Caco-2 (cell line): ENCODE results near the gene NANOS3. TPM values are rescaled to one million over a fixed set of nuclear protein-coding genes. Genes with fewer than 3 reads are reported as not detected.

Experiments
- BruUV-seq: library from RNA; stranded (reverse); fragments of 400-500 nt; replicated peaks from 2 replicates; lab custom pipeline; 2021; lab: Mats Ljungman, UMichigan
- CTCF ChIA-PET: fragments of 300-600 bp; sonication (Branson Sonifier 250); formaldehyde crosslinking; loops from one replicate; lab custom pipeline; 2022; ENCODE audit warnings: antibody characterized with exemption; lab: Charles Lee
- POLR2A ChIA-PET: fragments of 300-600 bp; sonication (Branson Sonifier 250); formaldehyde crosslinking; loops from one replicate; lab custom pipeline; 2022; ENCODE audit warnings: antibody characterized with exemption; lab: Charles Lee
- DNase-seq, 2 experiments: peaks; one replicate each; pipeline versions ENCODE4 v3.0.0 to v3.0.0-alpha.2; 2020 to 2022
- H3K27me3 ChIP-seq: replicated peaks from 2 replicates; pipeline ENCODE4 v1.6.0; 2011; ENCODE audit warnings: low read length; ENCODE audit not compliant: control insufficient read depth, insufficient read depth
- H3K36me3 ChIP-seq: 2 replicates; pipeline ENCODE4 v1.5.1; 2011; ENCODE audit warnings: low read length; ENCODE audit not compliant: control insufficient read depth, insufficient read depth
- H3K4me1 ChIP-seq: fragments of 250-450 bp; sonication (Bioruptor Pico); 2 replicates; pipeline ENCODE4 v1.5.1; 2020; ENCODE audit warnings: mild to moderate bottlenecking
- H3K4me3 ChIP-seq: 2 replicates; pipeline ENCODE4 v1.5.1; 2011; ENCODE audit warnings: low read depth, mild to moderate bottlenecking, control low read depth, low read length
- H3K9me3 ChIP-seq: fragments of 250-450 bp; sonication (Bioruptor Pico); 2 replicates; pipeline ENCODE4 v1.5.1; 2020; ENCODE audit warnings: mild to moderate bottlenecking, moderate library complexity
- H3K27ac Mint-ChIP-seq: one replicate; pipeline ENCODE4 v1.8.0; 2022; ENCODE audit warnings: mixed read lengths; ENCODE audit not compliant: unreplicated experiment
- H3K27me3 Mint-ChIP-seq: one replicate; pipeline ENCODE4 v1.8.0; 2022; ENCODE audit warnings: mixed read lengths; ENCODE audit not compliant: insufficient read depth, unreplicated experiment
- H3K36me3 Mint-ChIP-seq: one replicate; pipeline ENCODE4 v1.8.0; 2022; ENCODE audit warnings: mild to moderate bottlenecking, mixed read lengths; ENCODE audit not compliant: insufficient read depth, unreplicated experiment
- H3K4me1 Mint-ChIP-seq: one replicate; pipeline ENCODE4 v1.8.0; 2022; ENCODE audit warnings: low read depth, mixed read lengths; ENCODE audit not compliant: unreplicated experiment
- H3K4me3 Mint-ChIP-seq: one replicate; pipeline ENCODE4 v1.8.0; 2022; ENCODE audit warnings: mild to moderate bottlenecking, moderate library complexity, mixed read lengths; ENCODE audit not compliant: unreplicated experiment
- H3K9me3 Mint-ChIP-seq: one replicate; pipeline ENCODE4 v1.8.0; 2022; ENCODE audit warnings: mixed read lengths; ENCODE audit not compliant: unreplicated experiment
- intact Hi-C: fragments of 100-400 bp; cut with micrococcal nuclease; formaldehyde crosslinking; loops from one replicate; pipeline ENCODE4 v1.10.0; 2022; ENCODE audit not compliant: unreplicated experiment
- total RNA-seq: library from RNA; stranded (reverse); gene quantifications from 2 replicates; pipeline ENCODE4 v1.2.3, GENCODE V29; 2022
- TF ChIP-seq, protein P1 (sequence below), 2 experiments: fragments of 200-600 bp in 1 of 2; IDR thresholded peaks; 1 replicate in 1 of 2; 2 replicates in 1 of 2; pipeline versions ENCODE4 v1.5.1 to v1.8.0; 2011 to 2022; ENCODE audit warnings: antibody characterized with exemption in 1 of 2, control low read depth in 1 of 2, inconsistent platforms in 1 of 2, low read depth in 1 of 2, low read length in 1 of 2, mild to moderate bottlenecking in 1 of 2, moderate library complexity in 1 of 2; ENCODE audit not compliant: insufficient read depth in 1 of 2, severe bottlenecking in 1 of 2, unreplicated experiment in 1 of 2

NANOS3 gene
- total RNA-seq, 1 experiment from 2014 or later, result not detected

DNA sequence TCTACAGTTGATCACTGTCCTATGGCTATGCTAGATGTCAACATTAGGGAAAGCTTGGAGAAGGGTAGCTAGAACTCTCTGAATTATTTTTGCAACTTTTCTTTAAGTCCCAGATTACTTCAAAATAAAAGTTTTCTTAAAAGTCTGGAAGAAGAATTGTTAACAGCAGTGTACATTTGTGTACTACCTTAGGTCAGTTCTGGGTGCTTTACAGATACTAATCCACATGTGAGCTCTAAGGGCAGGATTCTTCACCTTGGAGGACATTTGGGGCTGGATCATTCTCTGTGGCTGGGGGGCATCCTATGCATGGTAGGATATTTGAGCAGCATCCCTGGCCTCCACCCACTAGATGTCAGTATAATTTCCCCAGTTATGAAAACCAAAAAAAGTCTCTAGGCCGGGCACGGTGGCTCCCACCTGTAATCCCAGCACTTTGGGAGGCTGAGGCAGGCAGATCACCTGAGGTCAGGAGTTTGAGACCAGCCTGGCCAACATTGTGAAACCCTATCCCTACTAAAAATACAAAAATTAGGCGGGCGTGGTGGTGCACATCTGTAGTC is 26.1 kb downstream of the NANOS3 start:
- Mint-ChIP-seq H3K36me3 (peaks cover 20% of the 10 kb centered on the region), H3K4me1 (no peaks in the 10 kb centered on the region), H3K9me3 (no peaks in the 10 kb centered on the region), H3K27me3 (no peaks in the 10 kb centered on the region), H3K4me3 (no peak overlapping the region), H3K27ac (no peak overlapping the region)
- CTCF ChIA-PET, result interaction anchor here (0.5 kb wide), 1 partner anchor 189 kb away, joined by 3 read pairs; no protein-coding TSS in a partner anchor
- TF ChIP-seq, protein P1, sequence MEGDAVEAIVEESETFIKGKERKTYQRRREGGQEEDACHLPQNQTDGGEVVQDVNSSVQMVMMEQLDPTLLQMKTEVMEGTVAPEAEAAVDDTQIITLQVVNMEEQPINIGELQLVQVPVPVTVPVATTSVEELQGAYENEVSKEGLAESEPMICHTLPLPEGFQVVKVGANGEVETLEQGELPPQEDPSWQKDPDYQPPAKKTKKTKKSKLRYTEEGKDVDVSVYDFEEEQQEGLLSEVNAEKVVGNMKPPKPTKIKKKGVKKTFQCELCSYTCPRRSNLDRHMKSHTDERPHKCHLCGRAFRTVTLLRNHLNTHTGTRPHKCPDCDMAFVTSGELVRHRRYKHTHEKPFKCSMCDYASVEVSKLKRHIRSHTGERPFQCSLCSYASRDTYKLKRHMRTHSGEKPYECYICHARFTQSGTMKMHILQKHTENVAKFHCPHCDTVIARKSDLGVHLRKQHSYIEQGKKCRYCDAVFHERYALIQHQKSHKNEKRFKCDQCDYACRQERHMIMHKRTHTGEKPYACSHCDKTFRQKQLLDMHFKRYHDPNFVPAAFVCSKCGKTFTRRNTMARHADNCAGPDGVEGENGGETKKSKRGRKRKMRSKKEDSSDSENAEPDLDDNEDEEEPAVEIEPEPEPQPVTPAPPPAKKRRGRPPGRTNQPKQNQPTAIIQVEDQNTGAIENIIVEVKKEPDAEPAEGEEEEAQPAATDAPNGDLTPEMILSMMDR (IDR thresholded peaks at IDR 0.05; ENCODE audit: insufficient read depth in 1 of 2, low read depth in 1 of 2, low read length in 1 of 2, severe bottlenecking in 1 of 2, unreplicated experiment in 1 of 2), result peak; percentile 24 to 31
- Histone ChIP-seq H3K27me3 (no peaks in the 10 kb centered on the region), H3K36me3 (no peaks in the 10 kb centered on the region), H3K4me1 (peaks cover 7% of the 10 kb centered on the region; the same call in 1 of the 2 replicates), H3K9me3 (no peaks in the 10 kb centered on the region), H3K4me3 (no peak overlapping the region)
- intact Hi-C loops, result no loop called here
- POLR2A ChIA-PET, result interaction anchor here (0.6 kb wide), 2 partner anchors 11 to 281 kb away, joined by 4 read pairs; no protein-coding TSS in a partner anchor
- BruUV-seq, result no TSS peak
- DNase-seq, result peak in 1 of 2 experiments; percentile 26

DNA sequence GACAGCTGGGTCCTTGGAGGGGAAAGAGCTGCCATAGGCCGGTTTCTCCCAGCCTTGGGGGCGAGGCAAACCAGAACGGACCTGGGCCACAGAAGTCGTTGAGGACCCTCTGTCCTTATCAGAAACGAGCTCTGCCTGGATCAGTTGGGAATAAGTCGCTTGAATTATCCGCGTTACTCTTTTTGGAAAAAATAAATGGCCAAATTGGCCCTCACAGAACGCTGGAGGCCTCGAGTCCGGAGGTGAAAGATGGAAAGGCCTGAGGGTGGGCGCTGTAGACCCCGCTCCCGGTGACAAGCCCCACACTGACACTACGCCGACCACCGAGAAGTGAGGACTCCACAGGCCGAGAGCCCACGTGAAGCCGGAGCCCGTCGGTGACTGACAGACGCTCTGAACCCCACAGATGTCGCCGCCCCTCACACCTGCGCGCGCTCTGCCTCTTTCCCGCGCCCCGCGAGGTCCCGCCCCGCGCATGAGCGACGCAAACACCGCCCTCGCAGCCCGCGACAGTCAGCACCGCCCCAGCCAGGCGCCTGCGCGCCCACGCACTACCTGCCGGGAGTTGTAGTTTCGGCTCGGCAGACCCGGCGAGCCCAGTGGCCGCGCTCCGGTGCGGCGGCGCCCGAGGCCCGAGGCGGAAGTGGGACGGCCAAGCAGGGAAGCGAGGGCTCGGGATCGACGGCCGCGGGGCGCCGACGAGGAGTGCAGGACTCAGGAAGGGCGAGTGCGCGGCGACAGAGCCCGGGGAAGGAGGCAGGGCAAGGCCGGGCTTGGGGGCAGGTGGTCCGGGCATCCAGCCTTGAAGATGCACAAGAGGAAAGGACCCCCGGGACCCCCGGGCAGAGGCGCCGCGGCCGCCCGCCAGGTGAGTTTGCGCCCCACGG is 28.9 kb downstream of the NANOS3 start, which contains the start of the genes BRME1 and CC2D1A:
BRME1 (minus strand) TSS at position 484 of the 887 bp plus-strand sequence. CDS start 1,225 bp downstream, outside the sequence.
CC2D1A (plus strand) TSS at position 568 of the 887 bp plus-strand sequence; CDS start at position 809, 241 bp downstream.
- no peaks in the 10 kb centered on the region for H3K9me3 ChIP-seq
- ChIA-PET POLR2A (interaction anchor here (0.7 kb wide), 1 partner anchor 11 kb away, joined by 7 read pairs; no protein-coding TSS in a partner anchor), CTCF (no interaction called here)

More for the DNA sequence above, 28.9 kb downstream of the NANOS3 start, which contains the start of the genes BRME1 and CC2D1A:
- DNase-seq, result peak; percentile 94 to 96
- Mint-ChIP-seq H3K27ac (peak within 1 kb of the TSS; percentile 92), H3K4me3 (peak within 1 kb of the TSS; percentile 85), H3K36me3 (peaks cover 25% of the 10 kb centered on the region), H3K9me3 (no peaks in the 10 kb centered on the region), H3K27me3 (no peaks in the 10 kb centered on the region), H3K4me1 (no peaks in the 10 kb centered on the region)
- BruUV-seq, result TSS peak; percentile 79
- H3K4me1 ChIP-seq, result peaks cover 7% of the 10 kb centered on the region; the same call in 1 of the 2 replicates
- H3K36me3 ChIP-seq, result 0 out of 2 replicates have a peak, but pooled peaks cover 1% of the 10 kb centered on the region
- intact Hi-C loops, result no loop called here
- H3K4me3 ChIP-seq, result peak within 1 kb of the TSS; percentile 86
- no peaks in the 10 kb centered on the region for H3K27me3 ChIP-seq
- TF ChIP-seq, protein P1 (IDR thresholded peaks at IDR 0.05; ENCODE audit: insufficient read depth in 1 of 2, low read depth in 1 of 2, low read length in 1 of 2, severe bottlenecking in 1 of 2, unreplicated experiment in 1 of 2), result no peak
